Large intestine (tissue), 12 donors: ENCODE results near the gene C11orf91. TPM values are rescaled to one million over a fixed set of nuclear protein-coding genes. Genes with fewer than 3 reads are reported as not detected.

Experiments used
- DNase-seq, 2 donors: peaks; one replicate each; pipeline versions ENCODE4 v3.0.0 to v3.0.0-alpha.2; 2013
- H3K27ac ChIP-seq: one replicate; pipeline ENCODE4 v1.5.1; 2013; ENCODE audit warnings: low read length
- H3K27me3 ChIP-seq: 2 replicates; pipeline ENCODE4 v1.6.1; 2013; ENCODE audit warnings: low read length; ENCODE audit not compliant: control insufficient read depth, insufficient read depth
- H3K36me3 ChIP-seq: 2 replicates; pipeline ENCODE4 v1.6.1; 2013; ENCODE audit warnings: low read length; ENCODE audit not compliant: control insufficient read depth, insufficient read depth
- H3K4me1 ChIP-seq: one replicate; pipeline ENCODE4 v1.6.1; 2013; ENCODE audit warnings: low read length; ENCODE audit not compliant: control insufficient read depth, insufficient read depth
- H3K4me3 ChIP-seq: one replicate; pipeline ENCODE4 v1.5.1; 2013; ENCODE audit warnings: low read length
- H3K9me3 ChIP-seq: one replicate; pipeline ENCODE4 v1.6.1; 2013; ENCODE audit warnings: mild to moderate bottlenecking, low read depth, low read length, moderate library complexity; ENCODE audit not compliant: control insufficient read depth
- WGBS: methylation state at CpG from one replicate; pipeline ENCODE4 v1.1.5; 2013; ENCODE audit warnings: low lambda C conversion rate; ENCODE audit not compliant: insufficient coverage; 5-methylcytosine and 5-hydroxymethylcytosine counted together
- long read RNA-seq, 11 donors: transcript quantifications; one replicate each; lab custom pipeline, GENCODE V29; 2026
- polyA plus RNA-seq: library from polyadenylated mRNA; unstranded; fragments of 120-200 nt; gene quantifications from one replicate; pipeline ENCODE4 v1.2.1, GENCODE V29; 2013

C11orf91 gene, protein sequence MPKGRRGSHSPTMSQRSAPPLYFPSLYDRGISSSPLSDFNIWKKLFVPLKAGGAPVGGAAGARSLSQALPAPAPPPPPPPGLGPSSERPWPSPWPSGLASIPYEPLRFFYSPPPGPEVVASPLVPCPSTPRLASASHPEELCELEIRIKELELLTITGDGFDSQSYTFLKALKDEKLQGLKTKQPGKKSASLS
- not detected for polyA plus RNA-seq
- long read RNA-seq, donor 1: 0 reads
- long read RNA-seq, donor 2: 0 reads
- long read RNA-seq, donor 3: 0 reads
- long read RNA-seq, donor 4: 0 reads
- long read RNA-seq, donor 5: 0 reads
- long read RNA-seq, donor 6: 0 reads
- long read RNA-seq, donor 7: 0 reads
- long read RNA-seq, donor 8: 0 reads
- long read RNA-seq, donor 9: 0 reads
- long read RNA-seq, donor 10: 0 reads
- long read RNA-seq, donor 11: 0 reads

DNA sequence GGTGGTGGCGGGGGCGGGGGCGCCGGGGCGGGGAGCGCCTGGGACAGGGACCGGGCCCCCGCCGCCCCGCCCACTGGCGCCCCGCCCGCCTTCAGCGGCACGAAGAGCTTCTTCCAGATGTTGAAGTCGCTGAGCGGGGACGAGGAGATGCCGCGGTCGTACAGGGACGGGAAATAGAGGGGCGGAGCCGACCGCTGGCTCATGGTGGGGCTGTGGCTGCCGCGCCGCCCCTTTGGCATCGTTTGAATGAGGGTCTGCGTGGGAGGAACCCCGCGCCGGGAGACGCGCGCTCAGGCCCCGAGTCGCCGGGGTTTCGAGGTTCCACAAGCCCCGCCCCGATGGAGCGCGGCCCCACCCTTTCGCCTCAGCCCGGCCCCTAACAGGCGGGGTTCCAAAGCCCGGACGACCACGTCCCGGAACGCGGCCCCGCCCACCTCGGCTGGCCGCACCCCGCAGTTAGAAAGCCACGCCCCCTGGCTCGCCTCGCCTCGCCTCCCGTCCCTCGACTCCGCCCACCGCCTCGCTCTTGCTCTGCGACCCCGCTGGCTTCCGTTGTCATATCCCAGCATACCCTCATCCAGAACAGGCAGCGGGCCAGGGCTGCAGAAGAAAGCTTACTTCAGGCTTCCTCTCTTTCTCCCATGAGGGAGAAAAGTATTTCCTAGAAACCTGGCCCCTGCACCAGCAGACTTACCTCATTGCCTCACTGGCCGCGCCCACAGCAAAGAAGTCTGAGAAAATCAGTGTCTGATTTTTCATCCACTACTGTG is at the start of gene C11orf91:
C11orf91 (minus strand) TSS at position 325 of the 770 bp plus-strand sequence; CDS start at position 239, 86 bp downstream.
- 0% methylated on average over 2 of the region's 72 CpGs for WGBS
- H3K27ac ChIP-seq: peak within 1 kb of the TSS; percentile 83
- H3K4me1 ChIP-seq: peaks cover 36% of the 10 kb centered on the region

DNA sequence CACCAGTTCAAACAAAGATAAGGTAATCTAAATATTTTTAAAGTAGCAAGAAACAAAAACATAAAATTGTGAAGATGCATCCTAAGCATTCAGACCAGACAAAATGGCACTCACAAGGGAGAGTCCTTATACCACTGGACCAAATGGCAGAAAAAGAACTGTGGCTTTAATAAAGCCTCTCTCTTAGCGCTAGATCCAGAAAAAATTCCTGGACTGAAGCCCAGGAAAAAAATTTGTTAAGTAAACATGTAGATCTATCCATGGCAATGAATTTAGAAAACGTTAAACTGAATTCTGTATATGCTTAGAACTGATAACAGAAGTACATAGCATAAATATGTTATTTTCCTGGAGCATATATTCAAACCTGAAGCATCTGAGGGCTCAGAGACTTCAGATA is 47.4 kb upstream of the C11orf91 start:
- H3K36me3 ChIP-seq: peaks cover 23% of the 10 kb centered on the region
- H3K27me3 ChIP-seq: no peaks in the 10 kb centered on the region
- WGBS: 83% methylated on average over 1 of the region's 2 CpGs
- H3K9me3 ChIP-seq: no peaks in the 10 kb centered on the region
- H3K4me3 ChIP-seq: no peak overlapping the region
- no peak for DNase-seq
- no peak overlapping the region for H3K27ac ChIP-seq
- H3K4me1 ChIP-seq: no peaks in the 10 kb centered on the region

More for the DNA sequence above, at the start of gene C11orf91:
- peak; percentile 97 for DNase-seq
- Histone ChIP-seq H3K36me3 (no peaks in the 10 kb centered on the region), H3K9me3 (no peaks in the 10 kb centered on the region), H3K27me3 (no peaks in the 10 kb centered on the region), H3K4me3 (peak within 1 kb of the TSS; percentile 62)

DNA sequence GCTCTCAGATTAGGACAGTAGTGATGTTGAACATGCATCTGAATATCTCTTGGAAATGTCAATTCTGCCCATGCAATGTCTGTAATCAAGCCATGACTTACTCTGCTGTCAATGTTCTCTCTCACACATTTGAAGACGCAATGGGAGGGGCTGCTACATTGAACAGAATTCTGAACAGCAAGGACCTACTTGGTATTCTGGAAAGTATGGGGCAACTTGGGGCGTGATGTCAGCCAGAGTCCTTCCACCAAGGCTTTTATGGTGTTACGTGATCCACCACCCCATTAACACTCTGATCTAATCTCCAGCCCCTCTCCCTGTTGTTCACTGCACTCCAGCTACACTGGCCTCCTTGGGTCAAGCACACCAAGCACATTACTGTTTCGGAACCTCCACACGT is 42.7 kb upstream of the C11orf91 start:
- no CpG with 5 or more reads among the region's 5 CpGs for WGBS
- peaks cover 14% of the 10 kb centered on the region for H3K36me3 ChIP-seq
- no peak overlapping the region for H3K27ac ChIP-seq
- H3K9me3 ChIP-seq: no peaks in the 10 kb centered on the region
- no peak overlapping the region for H3K4me3 ChIP-seq
- no peak for DNase-seq
- H3K27me3 ChIP-seq: no peaks in the 10 kb centered on the region
- no peaks in the 10 kb centered on the region for H3K4me1 ChIP-seq

DNA sequence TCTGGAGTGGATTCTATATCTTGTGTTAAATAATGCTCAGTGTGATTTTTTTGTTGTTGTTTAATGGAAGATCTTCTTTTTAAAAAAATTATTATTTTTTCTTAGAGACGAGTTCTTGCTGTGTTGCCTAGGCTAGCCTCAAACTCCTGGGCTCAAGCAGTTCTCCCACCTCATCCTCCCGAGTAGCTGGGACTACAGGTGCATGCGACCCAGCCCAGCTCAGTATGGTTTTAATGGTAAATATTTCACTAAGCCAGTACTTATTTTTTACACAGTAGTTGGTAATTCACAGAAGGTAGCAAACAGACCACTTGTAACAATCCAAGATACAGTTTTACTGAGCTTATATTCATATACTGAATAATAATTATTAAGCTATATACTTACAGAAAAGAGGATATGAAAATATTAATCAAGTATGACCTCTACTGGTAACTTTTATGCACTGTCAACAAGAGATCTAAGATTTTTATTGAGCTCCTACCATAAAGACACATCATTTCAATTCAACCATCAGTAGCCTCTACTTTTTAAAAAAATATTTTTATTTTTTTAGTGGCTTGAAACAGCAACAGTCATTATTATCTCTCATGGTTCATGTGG is 41.7 kb upstream of the C11orf91 start:
- WGBS: no CpG with 5 or more reads among the region's 3 CpGs
- H3K27ac ChIP-seq: no peak overlapping the region

DNA sequence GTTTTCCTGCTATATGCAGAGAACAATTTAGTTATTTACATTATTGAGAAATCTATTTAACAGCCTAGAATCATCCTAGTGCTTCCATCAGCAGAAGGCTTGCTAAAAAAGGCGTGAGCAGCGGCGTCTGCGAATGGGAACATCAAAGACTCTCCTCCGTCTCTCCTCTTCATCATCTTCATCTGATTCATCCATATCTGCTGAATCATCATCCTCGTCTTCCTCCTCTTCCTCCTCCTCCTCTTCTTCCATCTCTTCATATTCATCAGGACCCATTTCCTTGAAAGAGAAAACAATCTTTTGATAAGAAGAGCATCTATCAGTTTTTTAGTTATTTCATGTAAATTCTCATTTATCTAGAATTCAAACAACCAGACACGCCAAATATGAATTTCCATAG is 41.2 kb upstream of the C11orf91 start:
- peaks cover 11% of the 10 kb centered on the region for H3K36me3 ChIP-seq
- WGBS: 98% methylated on average over 5 of the region's 7 CpGs

More for the DNA sequence above, 41.7 kb upstream of the C11orf91 start:
- Histone ChIP-seq H3K9me3 (no peaks in the 10 kb centered on the region), H3K36me3 (peaks cover 14% of the 10 kb centered on the region), H3K27me3 (no peaks in the 10 kb centered on the region), H3K4me3 (no peak overlapping the region), H3K4me1 (no peaks in the 10 kb centered on the region)
- no peak for DNase-seq

DNA sequence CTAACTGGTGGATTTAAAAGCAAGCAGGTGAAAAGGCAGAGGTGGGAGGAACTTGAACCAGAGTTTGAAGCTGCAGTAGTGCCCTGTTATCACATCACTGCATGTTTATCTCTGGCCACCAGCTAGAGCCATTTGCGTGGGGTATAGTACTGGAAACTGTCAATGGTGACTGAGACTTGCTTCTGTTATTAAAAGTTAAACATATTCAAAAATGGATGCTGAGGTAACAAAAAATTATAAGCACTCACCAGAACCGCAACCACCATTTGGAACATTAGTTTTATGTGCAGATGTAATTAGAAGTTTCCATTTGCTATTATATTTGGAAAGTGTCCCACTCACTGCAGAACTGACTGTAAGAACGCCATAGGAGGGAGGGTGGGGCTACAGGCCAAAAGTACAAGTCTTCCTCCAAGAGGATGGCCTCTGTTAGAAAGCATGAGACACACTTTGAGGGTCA is 36.8 kb upstream of the C11orf91 start:
- H3K9me3 ChIP-seq: no peaks in the 10 kb centered on the region
- H3K4me1 ChIP-seq: peaks cover 12% of the 10 kb centered on the region
- DNase-seq: no peak
- H3K36me3 ChIP-seq: peaks cover 4% of the 10 kb centered on the region
- H3K4me3 ChIP-seq: no peak overlapping the region
- no peaks in the 10 kb centered on the region for H3K27me3 ChIP-seq
- 70% methylated on average over 2 of the region's 3 CpGs for WGBS
- no peak overlapping the region for H3K27ac ChIP-seq

More for the DNA sequence above, 41.2 kb upstream of the C11orf91 start:
- H3K4me3 ChIP-seq: no peak overlapping the region
- DNase-seq: no peak
- H3K27ac ChIP-seq: no peak overlapping the region
- H3K27me3 ChIP-seq: no peaks in the 10 kb centered on the region
- no peaks in the 10 kb centered on the region for H3K9me3 ChIP-seq
- H3K4me1 ChIP-seq: peaks cover 4% of the 10 kb centered on the region

DNA sequence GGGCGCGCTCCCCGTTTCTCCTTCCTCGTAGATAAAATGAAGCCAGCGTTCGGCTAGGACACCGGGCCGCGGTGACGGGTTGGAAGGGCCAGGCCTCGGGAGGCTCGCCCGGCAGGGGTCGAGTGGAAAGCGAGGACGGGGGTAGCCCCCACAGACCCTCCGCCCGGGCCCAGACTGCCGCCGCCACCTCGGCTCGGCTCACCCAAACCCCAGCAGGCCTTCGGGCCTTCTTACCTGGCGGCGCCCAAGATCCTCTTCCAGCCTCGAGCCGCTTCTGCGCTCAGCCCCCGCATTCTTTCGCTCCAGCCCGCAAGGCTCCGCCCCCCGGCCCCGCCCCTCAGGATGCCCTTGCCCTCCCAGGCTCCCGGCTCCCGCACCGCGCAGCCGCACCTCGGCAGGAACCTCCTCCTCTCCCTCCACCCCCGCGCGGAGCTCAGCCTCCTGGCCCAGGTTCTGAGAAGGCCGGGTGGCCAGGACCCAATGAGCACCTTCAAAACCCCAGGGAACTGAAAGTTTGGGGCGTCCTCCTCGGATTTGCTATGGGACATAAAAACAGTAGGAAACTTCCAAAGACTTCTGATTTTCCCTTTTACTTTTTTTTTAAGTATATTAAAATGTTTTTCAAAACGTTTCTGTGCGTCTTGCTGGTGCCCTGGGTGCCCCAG is 35.7 kb upstream of the C11orf91 start, which contains the start of gene CD59:
CD59 (minus strand) TSS at position 276 of the 665 bp plus-strand sequence. CDS start 13,978 bp downstream, outside the sequence.
- no peaks in the 10 kb centered on the region for H3K27me3 ChIP-seq
- no peaks in the 10 kb centered on the region for H3K9me3 ChIP-seq
- H3K36me3 ChIP-seq: peaks cover 4% of the 10 kb centered on the region
- WGBS: 0% methylated on average over 1 of the region's 48 CpGs
- peak within 1 kb of the TSS; percentile 72 for H3K27ac ChIP-seq
- H3K4me3 ChIP-seq: peak within 1 kb of the TSS; percentile 67
- DNase-seq: peak; percentile 92 to 93
- peaks cover 16% of the 10 kb centered on the region for H3K4me1 ChIP-seq

DNA sequence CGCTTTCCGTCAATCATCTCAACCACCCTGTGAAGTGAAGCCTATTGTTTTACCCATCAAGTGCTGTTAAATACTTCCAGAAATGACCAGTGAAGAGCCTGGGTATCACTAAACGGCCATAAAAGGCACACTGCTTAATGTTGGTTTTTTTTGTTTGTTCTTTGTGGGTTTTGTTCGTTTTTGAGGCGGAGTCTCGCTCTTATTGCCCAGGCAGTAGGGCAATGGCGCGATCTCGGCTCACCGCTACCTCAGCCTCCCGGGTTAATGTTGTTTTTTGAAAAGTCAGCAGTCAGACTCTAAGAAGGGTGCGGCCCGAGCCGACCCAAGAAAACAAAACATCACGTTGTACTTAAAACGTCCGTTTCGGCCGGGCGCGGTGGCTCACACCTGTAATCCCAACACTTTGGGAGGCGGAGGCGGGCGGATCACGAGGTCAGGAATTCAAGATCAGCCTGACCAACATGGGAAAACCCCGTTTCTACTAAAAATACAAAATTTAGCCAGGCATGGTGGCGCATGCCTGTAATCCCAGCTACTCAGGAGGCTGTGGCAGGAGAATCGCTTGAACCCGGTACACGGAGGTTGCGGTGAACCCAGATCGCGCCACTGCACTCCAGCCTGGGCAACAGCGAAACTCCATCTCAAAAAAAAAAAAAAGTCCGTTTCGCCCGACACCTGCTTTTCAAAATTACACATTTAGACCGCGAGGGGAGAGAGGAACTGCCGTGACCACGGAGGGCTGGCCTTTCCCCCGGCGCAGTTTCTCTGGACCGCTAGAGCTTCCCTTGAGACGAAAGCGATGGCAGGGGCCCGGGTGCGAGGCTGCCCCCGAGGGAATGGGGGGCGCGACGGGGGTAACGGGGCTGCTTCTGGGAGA is 34.9 kb upstream of the C11orf91 start:
- peaks cover 4% of the 10 kb centered on the region for H3K36me3 ChIP-seq
- no CpG with 5 or more reads among the region's 53 CpGs for WGBS
- no peaks in the 10 kb centered on the region for H3K27me3 ChIP-seq
- H3K27ac ChIP-seq: peak overlapping the region; percentile 72
- peak overlapping the region; percentile 67 for H3K4me3 ChIP-seq
- DNase-seq: peak in 1 of 2 donors; percentile 55
- no peaks in the 10 kb centered on the region for H3K9me3 ChIP-seq
- peaks cover 16% of the 10 kb centered on the region for H3K4me1 ChIP-seq
